ENCODE measurements around the gene PRG3.
A peak's percentile ranks its signal among the peaks of the same experiment; 100 is the strongest.

The PRG3 gene

DNA sequence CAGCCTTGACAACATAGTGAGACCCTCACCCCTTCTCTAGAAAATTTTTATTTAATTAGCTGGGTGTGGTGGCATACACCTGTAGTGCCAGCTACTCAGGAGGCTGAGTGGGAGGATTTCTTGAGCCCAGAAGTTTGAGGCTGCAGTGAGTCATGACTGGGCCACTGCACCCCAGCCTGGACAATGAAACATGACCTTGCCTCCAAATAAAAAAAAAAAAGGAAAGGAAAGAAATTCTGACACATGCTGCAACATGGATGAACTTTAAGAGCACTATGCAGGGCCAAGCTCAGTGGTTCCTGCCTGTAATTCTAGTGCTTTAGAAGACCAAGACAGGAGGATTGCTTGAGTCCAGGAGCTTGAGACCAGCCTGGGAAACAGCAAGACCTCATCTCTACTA, 37.2 kb upstream of the PRG3 start:
- H3K27me3 Mint-ChIP-seq, result no peaks in the 10 kb centered on the region
- H3K4me3 Mint-ChIP-seq, result no peak overlapping the region
- peaks cover 99% of the 10 kb centered on the region for H3K36me3 Mint-ChIP-seq (ENCODE audit: low read depth)
- no peaks in the 10 kb centered on the region for H3K9me3 Mint-ChIP-seq
- intact Hi-C loops (cut with micrococcal nuclease), result no loop called here
- peaks cover 29% of the 10 kb centered on the region for H3K4me1 Mint-ChIP-seq (ENCODE audit: low read depth)
- no peak overlapping the region for H3K27ac Mint-ChIP-seq

DNA sequence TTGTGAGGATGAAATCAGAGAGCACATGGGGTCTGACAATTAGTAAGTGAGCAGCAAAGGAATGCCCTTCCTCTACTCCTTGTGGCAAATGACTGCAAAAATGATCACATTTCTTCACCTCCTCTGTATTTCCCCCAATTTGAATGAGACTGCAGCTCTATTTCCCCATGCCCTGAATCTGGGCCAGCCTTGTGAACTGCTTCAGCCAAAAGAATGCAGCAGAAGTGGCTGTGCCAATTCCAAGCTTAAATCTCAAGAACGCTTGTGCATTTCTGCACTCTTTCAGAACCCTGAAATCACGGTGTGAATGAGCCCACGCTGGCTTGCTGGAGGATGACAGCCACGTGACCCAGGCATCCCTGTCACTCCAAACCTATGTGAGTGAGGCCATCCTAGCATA, 36.1 kb upstream of the PRG3 start:
- peaks cover 20% of the 10 kb centered on the region for H3K4me1 Mint-ChIP-seq (ENCODE audit: low read depth)
- H3K9me3 Mint-ChIP-seq, result no peaks in the 10 kb centered on the region
- H3K27ac Mint-ChIP-seq, result no peak overlapping the region
- intact Hi-C loops (cut with micrococcal nuclease), result no loop called here
- H3K27me3 Mint-ChIP-seq, result no peaks in the 10 kb centered on the region
- no peak overlapping the region for H3K4me3 Mint-ChIP-seq
- H3K36me3 Mint-ChIP-seq (ENCODE audit: low read depth), result peaks cover 96% of the 10 kb centered on the region

DNA sequence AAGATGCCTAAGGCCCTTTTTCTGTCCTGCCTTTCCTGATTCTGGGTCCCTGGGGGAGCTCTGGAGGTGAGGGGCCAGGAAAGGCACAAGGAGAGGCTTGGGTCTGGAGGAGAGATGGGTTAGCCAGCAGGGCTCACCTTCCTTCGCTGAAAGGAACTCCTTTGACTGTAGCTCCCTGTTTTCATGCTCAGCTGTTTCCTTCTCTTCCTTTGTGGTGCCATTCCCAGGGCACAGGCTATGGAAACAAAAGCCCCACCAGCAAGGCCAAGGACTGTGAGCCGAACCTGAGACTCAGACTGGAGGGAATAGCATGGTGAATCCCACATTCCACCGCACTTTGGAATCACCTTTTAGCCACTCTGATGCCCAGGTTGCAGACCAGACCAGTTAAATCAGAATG, 35.5 kb upstream of the PRG3 start:
- Mint-ChIP-seq H3K4me1 (ENCODE audit: low read depth) (peaks cover 16% of the 10 kb centered on the region), H3K4me3 (no peak overlapping the region), H3K27me3 (no peaks in the 10 kb centered on the region), H3K27ac (no peak overlapping the region), H3K9me3 (no peaks in the 10 kb centered on the region), H3K36me3 (ENCODE audit: low read depth) (peaks cover 96% of the 10 kb centered on the region)
- intact Hi-C loops (cut with micrococcal nuclease), result no loop called here

DNA sequence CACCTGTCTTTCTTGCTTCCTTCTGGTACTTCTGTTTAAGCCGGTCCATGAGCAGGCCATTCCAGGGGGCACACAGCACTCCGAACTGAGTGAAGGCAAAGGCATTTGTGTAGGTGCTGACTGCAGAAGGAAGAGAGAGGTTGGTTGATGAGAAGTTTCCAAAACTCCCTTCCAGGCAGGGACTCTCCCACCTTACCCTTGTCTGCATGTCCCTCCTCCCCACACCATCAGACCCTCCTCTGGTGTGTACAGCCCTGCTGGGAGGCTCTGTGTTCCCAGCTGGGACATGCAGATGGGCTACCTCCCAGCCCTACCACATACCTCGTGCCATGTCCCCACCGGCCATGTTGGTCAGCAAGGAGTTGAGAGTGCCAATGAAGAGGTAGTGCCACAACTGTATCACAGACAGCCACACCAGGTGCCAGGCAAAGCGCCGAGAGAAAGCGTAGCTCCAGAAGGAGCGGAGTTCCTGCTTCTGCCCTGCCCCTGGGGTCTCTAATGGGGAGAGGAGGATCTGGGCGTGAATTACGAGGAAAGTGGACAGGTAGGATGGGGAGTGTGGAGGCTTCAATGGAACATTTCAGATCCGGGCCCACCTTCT, 33.8 kb upstream of the PRG3 start:
- H3K27ac Mint-ChIP-seq, result no peak overlapping the region
- intact Hi-C loops (cut with micrococcal nuclease), result no loop called here
- H3K27me3 Mint-ChIP-seq, result no peaks in the 10 kb centered on the region
- no peaks in the 10 kb centered on the region for H3K9me3 Mint-ChIP-seq
- peaks cover 95% of the 10 kb centered on the region for H3K36me3 Mint-ChIP-seq (ENCODE audit: low read depth)
- H3K4me3 Mint-ChIP-seq, result no peak overlapping the region
- peaks cover 19% of the 10 kb centered on the region for H3K4me1 Mint-ChIP-seq (ENCODE audit: low read depth)

DNA sequence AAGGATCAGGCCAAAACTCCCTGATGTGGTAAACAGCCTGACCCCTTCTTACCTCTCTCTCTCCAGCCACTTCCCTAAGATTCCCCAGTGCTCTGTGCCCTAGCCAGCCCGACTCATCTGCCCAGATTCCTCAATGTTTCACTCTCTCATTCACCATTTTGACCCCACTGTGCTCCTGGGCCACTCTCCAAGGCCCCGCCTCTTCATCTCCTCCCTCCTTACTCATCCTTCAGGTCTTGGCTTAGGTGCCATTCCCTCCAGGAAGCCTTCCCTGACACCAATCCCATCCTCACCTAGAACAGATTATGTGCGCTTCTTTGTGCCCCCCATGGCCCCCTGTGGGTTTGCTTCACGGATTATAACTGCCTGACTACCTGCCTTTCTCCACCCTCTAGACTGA, 32.7 kb upstream of the PRG3 start:
- peaks cover 95% of the 10 kb centered on the region for H3K36me3 Mint-ChIP-seq (ENCODE audit: low read depth)
- intact Hi-C loops (cut with micrococcal nuclease), result no loop called here
- peaks cover 19% of the 10 kb centered on the region for H3K4me1 Mint-ChIP-seq (ENCODE audit: low read depth)
- no peaks in the 10 kb centered on the region for H3K9me3 Mint-ChIP-seq
- H3K27me3 Mint-ChIP-seq, result no peaks in the 10 kb centered on the region
- no peak overlapping the region for H3K27ac Mint-ChIP-seq
- no peak overlapping the region for H3K4me3 Mint-ChIP-seq

DNA sequence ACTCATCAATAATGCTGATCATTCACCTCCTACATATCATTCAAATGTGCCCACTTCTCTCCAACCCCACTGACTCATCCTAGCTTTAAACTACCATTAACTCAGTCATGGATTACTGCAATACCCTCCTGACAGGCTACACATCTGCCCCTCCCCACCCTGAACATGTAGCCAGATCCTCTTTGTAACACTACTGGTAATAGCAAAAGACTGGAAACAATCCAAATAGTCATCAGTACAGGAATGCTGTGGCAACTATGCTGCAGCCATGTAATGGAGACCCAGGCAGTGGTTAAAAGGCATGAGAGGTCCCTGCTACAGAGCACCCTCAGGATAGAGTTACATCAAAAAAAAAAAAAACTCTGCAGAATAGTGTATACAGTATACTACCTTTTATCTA, 29.3 kb upstream of the PRG3 start:
- Mint-ChIP-seq H3K9me3 (no peaks in the 10 kb centered on the region), H3K4me3 (no peak overlapping the region), H3K27me3 (no peaks in the 10 kb centered on the region), H3K4me1 (ENCODE audit: low read depth) (peaks cover 43% of the 10 kb centered on the region), H3K36me3 (ENCODE audit: low read depth) (peaks cover 81% of the 10 kb centered on the region), H3K27ac (no peak overlapping the region)
- intact Hi-C loops (cut with micrococcal nuclease), result no loop called here

DNA sequence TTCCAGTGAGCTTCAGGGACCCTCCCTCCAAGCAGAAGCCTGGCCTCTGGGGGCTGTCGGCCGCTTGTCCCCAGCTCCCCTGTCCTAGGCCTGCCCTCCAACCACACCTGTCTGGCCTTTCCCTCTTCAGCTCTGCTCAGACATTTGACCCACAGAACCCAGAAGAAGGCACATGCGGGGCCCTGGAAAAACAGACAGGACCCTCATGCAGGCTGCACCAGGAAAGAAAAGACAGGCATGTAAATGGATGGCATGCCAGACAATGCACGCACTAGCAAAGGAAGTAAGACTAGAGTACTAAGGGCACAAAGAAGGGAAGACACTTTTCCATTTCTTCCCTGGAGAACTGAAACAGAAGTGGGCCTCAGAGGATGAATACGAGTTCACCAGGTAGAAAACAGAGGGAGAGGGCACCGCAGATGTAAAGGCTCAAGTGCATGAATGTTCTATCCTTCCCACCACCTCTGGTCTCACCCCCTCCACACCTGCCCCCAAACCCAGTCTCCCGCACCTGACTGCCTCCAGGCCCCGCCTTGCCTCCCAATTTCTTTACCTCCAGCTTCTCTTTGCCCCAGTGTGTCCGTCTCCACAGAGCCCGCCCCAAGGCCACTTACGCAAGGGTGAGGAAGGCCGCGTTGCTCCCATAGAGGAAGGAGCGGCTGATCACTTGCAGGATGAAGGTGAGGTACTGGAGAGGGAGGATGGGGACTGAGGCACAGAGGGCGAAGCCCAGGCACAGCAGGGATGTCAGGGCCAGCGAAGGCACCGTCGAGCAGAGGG, 28.6 kb upstream of the PRG3 start:
- Mint-ChIP-seq H3K4me1 (ENCODE audit: low read depth) (peaks cover 51% of the 10 kb centered on the region), H3K27ac (no peak overlapping the region), H3K9me3 (no peaks in the 10 kb centered on the region), H3K36me3 (ENCODE audit: low read depth) (peaks cover 73% of the 10 kb centered on the region), H3K27me3 (no peaks in the 10 kb centered on the region), H3K4me3 (no peak overlapping the region)
- intact Hi-C loops (cut with micrococcal nuclease), result no loop called here

DNA sequence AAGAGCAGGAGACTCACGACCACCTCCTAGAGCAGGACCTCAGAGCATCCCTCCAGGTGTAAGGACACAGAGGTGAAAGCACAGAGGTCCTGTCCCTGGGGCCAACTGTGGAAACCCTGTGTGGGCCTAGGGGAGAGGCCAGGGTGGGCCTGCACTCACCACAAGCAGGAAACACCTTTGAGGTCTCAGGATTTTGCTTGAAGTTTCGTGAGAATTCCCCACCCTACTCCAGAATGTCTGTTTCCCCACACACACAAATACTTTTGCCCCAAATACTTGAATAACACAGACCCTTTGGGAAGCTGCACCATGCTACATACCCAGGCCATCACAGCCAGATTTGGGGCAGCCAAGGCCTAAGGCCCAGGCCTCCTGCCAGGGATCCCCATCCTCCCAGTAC, 27.8 kb upstream of the PRG3 start:
- H3K4me3 Mint-ChIP-seq, result no peak overlapping the region
- H3K4me1 Mint-ChIP-seq (ENCODE audit: low read depth), result peaks cover 55% of the 10 kb centered on the region
- intact Hi-C loops (cut with micrococcal nuclease), result no loop called here
- no peak overlapping the region for H3K27ac Mint-ChIP-seq
- H3K9me3 Mint-ChIP-seq, result no peaks in the 10 kb centered on the region
- peaks cover 66% of the 10 kb centered on the region for H3K36me3 Mint-ChIP-seq (ENCODE audit: low read depth)
- no peaks in the 10 kb centered on the region for H3K27me3 Mint-ChIP-seq

DNA sequence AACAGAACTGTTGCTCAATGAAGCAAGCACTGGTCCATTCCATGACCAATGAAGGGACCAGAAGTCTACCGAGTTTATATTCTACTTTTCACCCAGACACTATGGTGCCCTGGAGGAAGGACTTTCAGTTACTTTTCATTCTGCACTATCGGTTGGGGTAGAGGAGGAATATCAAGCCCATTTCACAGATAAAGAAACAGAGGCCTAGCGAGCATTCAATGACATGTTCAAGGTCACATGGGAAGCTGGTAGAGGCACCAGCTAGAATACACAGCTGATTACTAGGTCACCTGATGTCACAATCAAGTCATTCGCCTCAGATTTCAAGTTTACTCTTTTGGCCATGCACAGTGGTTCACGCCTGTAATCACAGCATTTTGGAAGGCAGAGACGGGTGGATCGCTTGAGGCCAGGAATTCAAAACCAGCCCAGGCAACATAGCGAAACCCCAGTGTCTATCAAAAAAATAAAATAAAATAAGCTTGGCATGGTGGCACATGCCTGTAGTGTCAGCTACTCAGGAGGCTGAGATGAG, 27.1 kb upstream of the PRG3 start:
- peaks cover 8% of the 10 kb centered on the region for H3K9me3 Mint-ChIP-seq
- H3K4me3 Mint-ChIP-seq, result no peak overlapping the region
- intact Hi-C loops (cut with micrococcal nuclease), result no loop called here
- peaks cover 59% of the 10 kb centered on the region for H3K4me1 Mint-ChIP-seq (ENCODE audit: low read depth)
- no peaks in the 10 kb centered on the region for H3K27me3 Mint-ChIP-seq
- H3K27ac Mint-ChIP-seq, result no peak overlapping the region
- peaks cover 58% of the 10 kb centered on the region for H3K36me3 Mint-ChIP-seq (ENCODE audit: low read depth)

DNA sequence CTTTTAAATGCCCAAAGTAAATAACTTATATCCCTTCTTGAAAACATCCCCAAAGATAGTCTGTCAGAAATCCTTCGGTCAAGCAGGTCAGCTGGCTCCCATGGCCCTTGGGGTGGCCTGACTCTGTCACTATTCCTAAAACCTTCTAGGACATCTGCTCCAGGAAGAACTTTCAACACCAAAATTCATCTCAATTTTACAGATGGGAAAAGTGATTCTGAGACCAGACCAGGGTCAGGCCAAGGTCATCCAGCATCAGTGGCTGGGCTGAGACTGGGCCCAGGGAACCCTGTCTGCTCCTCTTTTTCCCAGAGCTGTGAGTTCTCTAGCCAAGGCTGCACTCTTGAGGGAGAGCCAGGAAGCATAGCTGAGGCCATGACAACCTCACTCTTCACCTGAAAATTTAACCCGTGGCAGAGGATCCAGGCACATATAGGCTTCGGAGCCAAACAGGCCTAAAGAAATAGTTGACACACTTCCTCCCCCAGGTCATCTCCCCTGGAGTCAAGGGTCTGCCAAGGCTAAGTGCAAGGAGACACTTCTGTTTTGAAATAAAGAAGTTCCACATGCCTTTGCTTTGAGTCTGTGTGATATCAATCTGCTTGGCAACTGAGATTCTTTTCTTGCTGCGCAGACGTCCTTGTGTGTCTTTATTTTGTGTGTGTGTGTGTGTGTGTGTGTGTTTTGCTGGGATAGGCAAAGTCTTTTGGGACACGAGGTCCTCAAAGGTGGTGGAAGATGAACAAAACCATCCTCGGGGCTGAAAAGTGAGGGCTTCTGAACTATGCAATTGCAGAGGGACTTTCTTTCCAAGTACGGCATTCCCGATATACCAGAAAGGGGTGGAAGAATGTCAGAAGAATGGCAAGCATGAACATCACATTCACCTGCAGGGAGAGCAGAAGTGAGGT, 26.3 kb upstream of the PRG3 start:
- intact Hi-C loops (cut with micrococcal nuclease), result no loop called here
- Mint-ChIP-seq H3K4me1 (ENCODE audit: low read depth) (peaks cover 63% of the 10 kb centered on the region), H3K4me3 (no peak overlapping the region)

DNA sequence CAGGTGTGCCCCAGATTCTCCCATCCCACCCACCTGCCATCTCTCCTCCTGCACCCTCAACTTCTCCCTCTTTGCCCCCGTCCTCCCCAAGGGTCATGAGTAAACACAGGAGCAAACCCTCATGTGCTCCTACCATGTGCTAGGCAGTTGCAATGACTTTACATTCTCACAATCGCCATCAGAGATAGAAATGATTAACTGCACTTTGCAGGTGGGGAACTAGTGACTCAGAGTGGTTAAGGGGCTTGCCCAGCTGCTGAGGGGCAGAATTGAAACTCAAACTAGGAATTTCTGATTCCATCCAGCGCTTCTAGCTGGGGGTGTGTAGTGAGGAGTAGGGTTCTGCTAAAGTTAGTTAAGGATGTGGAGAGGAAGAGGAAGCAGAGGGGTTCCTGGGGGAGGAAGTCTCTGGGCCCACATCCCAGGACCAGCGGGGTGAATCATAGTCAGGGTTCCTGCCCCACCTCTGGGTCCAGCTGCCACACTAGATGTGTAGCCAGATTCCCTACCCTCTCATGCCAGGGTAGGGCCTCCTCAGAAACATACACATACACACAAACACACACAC, 25.5 kb upstream of the PRG3 start:
- Mint-ChIP-seq H3K9me3 (peaks cover 10% of the 10 kb centered on the region), H3K4me1 (ENCODE audit: low read depth) (peaks cover 63% of the 10 kb centered on the region), H3K36me3 (ENCODE audit: low read depth) (peaks cover 46% of the 10 kb centered on the region), H3K27ac (peak overlapping the region; percentile 47), H3K27me3 (no peaks in the 10 kb centered on the region), H3K4me3 (peak overlapping the region; percentile 31)
- intact Hi-C loops (cut with micrococcal nuclease), result no loop called here

More for the DNA sequence above, 26.3 kb upstream of the PRG3 start:
- Mint-ChIP-seq H3K27ac (peak overlapping the region; percentile 47), H3K27me3 (no peaks in the 10 kb centered on the region), H3K9me3 (peaks cover 10% of the 10 kb centered on the region), H3K36me3 (ENCODE audit: low read depth) (peaks cover 52% of the 10 kb centered on the region)

DNA sequence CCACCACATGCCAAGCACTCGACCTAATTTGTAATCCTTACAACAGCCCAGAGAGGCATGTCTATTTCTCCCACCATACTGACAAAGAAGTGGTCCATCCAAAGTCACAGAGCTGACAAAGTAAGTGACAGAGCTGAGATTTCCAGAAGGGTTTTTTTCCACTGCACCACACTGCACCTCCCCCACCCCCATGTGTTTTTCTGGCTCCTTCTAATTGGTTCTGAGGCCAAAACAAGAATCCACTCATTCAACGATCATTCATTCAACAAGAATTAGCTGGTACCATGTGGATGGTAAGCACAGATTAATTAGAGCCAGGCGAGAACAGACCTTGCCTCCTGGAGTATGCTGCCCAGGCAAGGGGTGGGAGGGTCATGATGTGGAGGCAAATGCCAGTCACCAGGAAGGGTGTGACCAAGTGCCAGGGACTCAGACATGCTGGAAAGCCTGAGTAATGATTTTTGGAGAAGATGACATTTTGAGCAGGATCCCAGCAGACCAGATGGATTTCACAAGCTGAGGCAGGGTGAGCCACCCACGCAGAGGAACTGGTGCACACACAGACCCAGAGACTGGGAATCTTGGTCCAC, 24.4 kb upstream of the PRG3 start:
- peaks cover 37% of the 10 kb centered on the region for H3K36me3 Mint-ChIP-seq (ENCODE audit: low read depth)
- peaks cover 62% of the 10 kb centered on the region for H3K4me1 Mint-ChIP-seq (ENCODE audit: low read depth)
- intact Hi-C loops (cut with micrococcal nuclease), result no loop called here
- H3K4me3 Mint-ChIP-seq, result no peak overlapping the region
- H3K9me3 Mint-ChIP-seq, result peaks cover 10% of the 10 kb centered on the region
- H3K27me3 Mint-ChIP-seq, result no peaks in the 10 kb centered on the region
- H3K27ac Mint-ChIP-seq, result peak overlapping the region; percentile 47

DNA sequence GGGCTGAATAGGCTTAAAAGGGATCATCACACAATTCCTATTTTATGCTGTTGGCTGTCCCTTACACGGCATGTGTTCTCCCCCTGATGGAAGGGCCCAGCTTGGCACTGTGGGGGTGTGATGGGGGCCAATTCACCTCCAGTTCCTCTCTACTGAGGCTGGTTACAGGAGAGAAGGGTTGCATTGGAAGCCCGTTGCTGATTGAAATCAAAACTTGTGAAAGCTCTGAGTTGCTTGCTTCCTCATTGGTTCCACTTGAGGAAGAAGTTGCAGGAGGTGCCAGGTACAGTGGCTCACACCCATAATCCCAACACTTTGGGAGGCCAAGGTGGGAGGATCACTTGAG, 22.8 kb upstream of the PRG3 start:
- intact Hi-C loops (cut with micrococcal nuclease), result no loop called here
- no peak overlapping the region for H3K27ac Mint-ChIP-seq
- no peak overlapping the region for H3K4me3 Mint-ChIP-seq
- H3K9me3 Mint-ChIP-seq, result peaks cover 10% of the 10 kb centered on the region
- H3K27me3 Mint-ChIP-seq, result no peaks in the 10 kb centered on the region
- peaks cover 49% of the 10 kb centered on the region for H3K4me1 Mint-ChIP-seq (ENCODE audit: low read depth)
- peaks cover 21% of the 10 kb centered on the region for H3K36me3 Mint-ChIP-seq (ENCODE audit: low read depth)
